ENCODE results near the gene MAML2.

The MAML2 gene

GRCh38 chr11:95926726-95927125 is 416.3 kb downstream of the MAML2 start:
- no peak for DNase-seq
